T-helper 9 cell (primary cell): ENCODE results near the gene RCAN1.
"Not testable (repeated sequence)": the region's sequence is repeated elsewhere in the genome, so short reads cannot be mapped to it uniquely, and the experiment has no call there.

Experiments used
- DNase-seq: peaks from one replicate; pipeline ENCODE4 v3.0.0-alpha.2; 2020

The RCAN1 gene

DNA sequence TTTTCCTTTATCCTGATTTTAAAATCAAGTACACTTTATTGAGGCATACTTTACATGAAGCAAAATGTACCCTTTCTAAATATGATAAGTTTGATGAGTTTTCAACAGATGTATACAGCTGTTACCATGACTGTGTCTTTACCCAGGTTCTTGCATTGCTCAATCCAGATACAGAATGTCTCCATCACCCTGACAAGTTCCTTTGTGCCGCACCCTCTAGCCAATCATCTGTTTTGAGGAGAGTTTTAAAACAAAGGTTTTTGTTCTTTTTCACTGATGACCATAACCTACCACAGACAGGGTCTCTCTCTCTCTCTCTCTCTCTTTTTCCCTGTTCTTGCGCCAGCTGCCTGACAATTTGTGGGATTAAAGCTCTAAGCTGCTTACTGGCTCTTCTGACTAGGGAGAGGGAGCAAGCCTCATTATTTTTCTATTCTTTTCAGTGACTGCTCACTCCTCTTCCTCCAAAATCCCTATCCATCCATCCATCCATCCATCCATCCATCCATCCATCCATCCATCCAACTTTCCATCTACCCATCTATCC, 101.7 kb downstream of the RCAN1 start:
- DNase-seq = no peak

- DNase-seq = no peak
Observed at GRCh38 chr21:34511787-34512455, 103.0 kb downstream of the RCAN1 start, which contains the start of gene KCNE1. TSS of gene KCNE1 (minus strand) at chr21:34512210. CDS start at chr21:34449634, 62,576 bp downstream.

GRCh38 chr21:34511181-34511580, 103.7 kb downstream of the RCAN1 start:
- DNase-seq = no peak

DNA sequence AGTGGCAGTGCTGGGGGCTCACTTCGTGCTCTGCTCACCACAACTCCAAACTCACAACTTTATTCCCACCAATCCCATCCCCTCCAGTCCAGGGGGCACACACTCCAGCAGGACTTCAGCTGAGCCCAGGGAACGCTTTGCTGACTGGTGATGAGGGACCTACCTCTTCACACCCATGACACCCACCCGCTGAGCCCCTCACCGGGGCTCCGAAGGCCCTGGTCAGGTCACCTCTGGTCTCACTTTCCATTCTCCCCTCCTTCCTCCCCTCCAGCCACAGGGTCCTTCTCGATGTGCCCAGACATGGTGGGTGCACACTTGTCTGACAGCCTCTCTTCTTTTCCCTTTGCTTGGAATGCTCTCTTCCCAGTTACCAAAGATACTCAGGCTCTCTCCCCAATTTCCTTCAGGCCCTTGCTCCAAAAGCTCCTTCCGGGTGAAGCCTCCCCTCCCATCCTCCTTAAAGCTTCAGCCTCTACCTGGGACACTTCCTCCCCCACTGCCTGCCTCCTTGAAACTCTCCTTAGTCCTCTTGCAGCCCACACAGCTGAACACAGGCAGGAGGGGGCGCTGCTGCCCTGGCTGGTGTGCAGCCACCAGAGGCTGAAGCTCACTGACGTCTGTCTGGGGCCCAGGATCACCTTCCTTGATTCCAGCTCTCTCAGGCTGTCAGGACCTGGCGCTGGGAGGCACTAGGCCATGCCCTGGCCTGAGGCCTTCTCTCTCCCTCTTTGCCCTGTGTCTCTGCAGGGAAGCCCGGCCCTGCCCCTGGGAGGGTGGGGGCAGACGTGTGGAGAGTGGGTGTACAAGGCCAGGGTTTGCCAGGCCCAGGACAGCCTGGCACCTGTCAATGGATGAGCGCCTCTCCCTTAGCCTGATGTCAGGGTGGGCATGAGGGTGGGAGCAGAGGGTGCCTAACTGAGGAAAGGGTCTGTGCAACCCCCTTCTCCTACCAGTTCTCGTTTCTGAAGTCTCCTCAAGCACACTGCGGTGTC, 104.5 kb downstream of the RCAN1 start:
- DNase-seq = no peak

- no peak for DNase-seq
Observed at GRCh38 chr21:34509151-34509550, 105.8 kb downstream of the RCAN1 start.

- no peak for DNase-seq
Observed at GRCh38 chr21:34504595-34504994, 110.3 kb downstream of the RCAN1 start.

- DNase-seq = no peak
Observed at GRCh38 chr21:34502480-34503106, 112.3 kb downstream of the RCAN1 start.

DNA sequence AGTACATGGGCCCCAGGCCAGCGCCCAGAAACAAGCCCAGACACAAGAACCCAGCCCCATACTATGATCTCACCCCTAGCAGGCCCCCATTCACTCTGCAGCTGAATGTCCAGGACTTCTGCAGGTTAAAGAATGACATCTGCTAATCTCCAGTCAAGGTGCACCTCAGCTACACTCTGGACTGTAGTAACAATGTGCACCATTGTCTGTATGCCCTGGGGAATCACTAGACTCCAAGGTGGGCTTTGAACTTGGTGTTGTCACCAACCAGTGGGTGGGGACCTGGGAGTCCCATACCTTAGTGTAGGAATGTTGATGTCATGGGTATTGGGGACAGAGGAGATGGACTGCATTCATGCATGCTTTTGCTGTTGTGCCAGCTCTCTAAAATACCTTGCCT, 113.2 kb downstream of the RCAN1 start:
- DNase-seq = no peak

GRCh38 chr21:34500191-34500590, 114.7 kb downstream of the RCAN1 start:
- DNase-seq = no peak

- no peak for DNase-seq
Observed at GRCh38 chr21:34499116-34499515, 115.8 kb downstream of the RCAN1 start.

- DNase-seq = no peak
Observed at GRCh38 chr21:34498623-34499022, 116.3 kb downstream of the RCAN1 start.

- DNase-seq = not testable (repeated sequence)
Observed at GRCh38 chr21:34483854-34484253, 131.1 kb downstream of the RCAN1 start.

GRCh38 chr21:34483435-34483834, 131.5 kb downstream of the RCAN1 start:
- DNase-seq = not testable (repeated sequence)

GRCh38 chr21:34467333-34467732, 147.6 kb downstream of the RCAN1 start:
- DNase-seq = not testable (repeated sequence)
